A549 (cell line): Measurements from ENCODE around the gene CDYL. TPM values are rescaled to one million over a fixed set of nuclear protein-coding genes. Genes with fewer than 3 reads are reported as not detected.

Experiments used
- ATAC-seq, 2 experiments: fragments of 200-7000 bp in 1 of 2; fragments of >200 bp in 1 of 2; cut with Nextera tagmentation in 1 of 2; cut with Tn5 transposase in 1 of 2; 3 replicates each; pipeline versions ENCODE4 v1.8.0 to v1.9.1; 2018 to 2020; ENCODE audit warnings: mild to moderate bottlenecking in 1 of 2, moderate library complexity in 1 of 2
- CTCF ChIA-PET: fragments of 300-600 bp; sonication (Branson Sonifier 250); formaldehyde crosslinking; extraction: SDS; loops from one replicate; lab custom pipeline; 2021; ENCODE audit warnings: antibody characterized with exemption, inconsistent platforms; lab: Yijun Ruan, JAX
- POLR2A ChIA-PET: fragments of 350-600 bp; formaldehyde crosslinking; extraction: SDS; loops from one replicate; lab custom pipeline; 2021; ENCODE audit warnings: antibody characterized with exemption, inconsistent platforms; lab: Yijun Ruan, JAX
- DNase-seq, 2 experiments: peaks; one replicate each; pipeline versions ENCODE4 v3.0.0 to v3.0.0-alpha.2; 2011 to 2016; ENCODE audit warnings: low read depth in 1 of 2, low spot score in 1 of 2
- FAIRE-seq: peaks from 2 replicates; lab custom pipeline; 2011; peaks lifted over from hg19 to GRCh38; lab: Jason Lieb, UNC
- H3K27ac ChIP-seq, 2 experiments: fragments of >200 bp; sonication (Bioruptor Twin); formaldehyde crosslinking; 3 replicates each; pipeline ENCODE4 v1.5.1; 2016 to 2017
- H3K4me1 ChIP-seq: fragments of >200 bp; sonication (Bioruptor Twin); formaldehyde crosslinking; 3 replicates; pipeline ENCODE4 v1.6.1; 2016
- H3K4me2 ChIP-seq: fragments of >200 bp; sonication (Bioruptor Twin); formaldehyde crosslinking; 3 replicates; pipeline ENCODE4 v1.6.1; 2016
- H3K4me3 ChIP-seq: fragments of >200 bp; sonication (Bioruptor Twin); formaldehyde crosslinking; 3 replicates; pipeline ENCODE4 v1.5.1; 2016
- H3K9me3 ChIP-seq: fragments of >200 bp; sonication (Bioruptor Twin); formaldehyde crosslinking; 3 replicates; pipeline ENCODE4 v1.6.1; 2016
- ATOH8 ChIP-seq: fragments of 250-450 bp; sonication (Bioruptor Pico); IDR thresholded peaks from 2 replicates; pipeline ENCODE4 v1.5.0; 2020; ENCODE audit warnings: low read depth, mild to moderate bottlenecking, moderate library complexity
- CEBPB ChIP-seq, 2 experiments: fragments of >200 bp in 1 of 2; sonication (Bioruptor Twin) in 1 of 2; formaldehyde crosslinking in 1 of 2; IDR thresholded peaks; 2 replicates each; pipeline ENCODE4 v1.6.1; 2012 to 2016
- CHD2 ChIP-seq: fragments of 150-350 bp; IDR thresholded peaks from 2 replicates; pipeline ENCODE4 v1.6.1; 2014; ENCODE audit warnings: low read length; ENCODE audit not compliant: partially characterized antibody
- E2F6 ChIP-seq: IDR thresholded peaks from 2 replicates; pipeline ENCODE4 v1.6.1; 2012; ENCODE audit warnings: low read depth, borderline replicate concordance
- EHF ChIP-seq: fragments of 250-450 bp; sonication (Bioruptor Pico); IDR thresholded peaks from 2 replicates; pipeline ENCODE4 v1.5.0; 2020; ENCODE audit warnings: mild to moderate bottlenecking
- EP300 ChIP-seq, 2 experiments: fragments of >200 bp; sonication (Bioruptor Twin); formaldehyde crosslinking; IDR thresholded peaks; 2 replicates in 1 of 2; 3 replicates in 1 of 2; pipeline ENCODE4 v1.6.1; 2016 to 2017
- HES2 ChIP-seq: fragments of >200 bp; sonication (Bioruptor Twin); formaldehyde crosslinking; IDR thresholded peaks from 2 replicates; pipeline ENCODE4 v1.6.1; 2016
- JUN ChIP-seq, 2 experiments: fragments of >200 bp; sonication (Bioruptor Twin); formaldehyde crosslinking; IDR thresholded peaks; 2 replicates in 1 of 2; 3 replicates in 1 of 2; pipeline ENCODE4 v1.6.1; 2016 to 2017
- KDM5A ChIP-seq: fragments of 200-600 bp; sonication (generic); IDR thresholded peaks from 2 replicates; pipeline ENCODE4 v1.6.1; 2016; ENCODE audit warnings: antibody characterized with exemption, mild to moderate bottlenecking
- MAZ ChIP-seq: fragments of 150-350 bp; IDR thresholded peaks from 2 replicates; pipeline ENCODE4 v1.6.1; 2014; ENCODE audit warnings: antibody characterized with exemption, low read depth, low read length, borderline replicate concordance
- MYC ChIP-seq: IDR thresholded peaks from 2 replicates; pipeline ENCODE4 v1.6.1; 2012; ENCODE audit warnings: mild to moderate bottlenecking, inconsistent platforms, low read length, improper control_type of control experiment, borderline replicate concordance
- NPAS2 ChIP-seq: fragments of 250-450 bp; sonication (Bioruptor Pico); IDR thresholded peaks from 2 replicates; pipeline ENCODE4 v1.8.0; 2022; ENCODE audit warnings: mild to moderate bottlenecking, moderate library complexity, borderline replicate concordance
- PBX3 ChIP-seq: IDR thresholded peaks from 2 replicates; pipeline ENCODE4 v1.6.1; 2012
- POLR2AphosphoS2 ChIP-seq: conservative IDR thresholded peaks from 2 replicates; pipeline ENCODE4 v1.6.1; 2012; ENCODE audit warnings: low read length, improper control_type of control experiment, inconsistent platforms
- RAD21 ChIP-seq, 2 experiments: fragments of >200 bp in 1 of 2; sonication (Bioruptor Twin) in 1 of 2; formaldehyde crosslinking in 1 of 2; IDR thresholded peaks in 1 of 2; conservative IDR thresholded peaks in 1 of 2; 2 replicates in 1 of 2; 3 replicates in 1 of 2; pipeline ENCODE4 v1.6.1; 2012 to 2018; ENCODE audit warnings: inconsistent platforms in 1 of 2
- REST ChIP-seq: fragments of 200-600 bp; sonication (generic); IDR thresholded peaks from 2 replicates; pipeline ENCODE4 v1.6.1; 2016; ENCODE audit warnings: antibody characterized with exemption, mild to moderate bottlenecking, moderate library complexity
- RFX5 ChIP-seq: fragments of 450-650 bp; IDR thresholded peaks from 2 replicates; pipeline ENCODE4 v1.7.1; 2014; ENCODE audit warnings: antibody characterized with exemption, mild to moderate bottlenecking, moderate library complexity
- SMC3 ChIP-seq: fragments of >200 bp; sonication (Bioruptor Twin); formaldehyde crosslinking; IDR thresholded peaks from 3 replicates; pipeline ENCODE4 v1.6.1; 2018; ENCODE audit warnings: inconsistent platforms
- SREBF2 ChIP-seq: fragments of 450-650 bp; IDR thresholded peaks from 2 replicates; pipeline ENCODE4 v1.6.1; 2014; ENCODE audit warnings: mild to moderate bottlenecking, moderate library complexity
- USF2 ChIP-seq: fragments of 450-650 bp; IDR thresholded peaks from 2 replicates; pipeline ENCODE4 v1.6.1; 2014; ENCODE audit warnings: antibody characterized with exemption
- ZC3H11A ChIP-seq: fragments of 450-650 bp; IDR thresholded peaks from 2 replicates; pipeline ENCODE4 v1.6.1; 2014; ENCODE audit warnings: antibody characterized with exemption, mild to moderate bottlenecking
- ZFP36 ChIP-seq: fragments of 450-650 bp; IDR thresholded peaks from 2 replicates; pipeline ENCODE4 v1.6.1; 2014; ENCODE audit warnings: borderline replicate concordance; ENCODE audit not compliant: partially characterized antibody
- ZNF302 ChIP-seq: fragments of 250-450 bp; sonication (Bioruptor Pico); IDR thresholded peaks from 2 replicates; pipeline ENCODE4 v1.9.0; 2021; ENCODE audit warnings: inconsistent platforms, mild to moderate bottlenecking, moderate library complexity
- ZSCAN20 ChIP-seq: fragments of 250-450 bp; sonication (Bioruptor Pico); IDR thresholded peaks from 2 replicates; pipeline ENCODE4 v1.8.0; 2022; ENCODE audit warnings: mild to moderate bottlenecking, moderate library complexity
- WGBS: methylation state at CpG from one replicate; pipeline ENCODE4 v1.1.6; 2017; ENCODE audit errors: missing lambda C conversion rate; 5-methylcytosine and 5-hydroxymethylcytosine counted together
- polyA plus RNA-seq, 4 experiments: library from polyadenylated mRNA; depleted of rRNA in 3 of 4; stranded (reverse); fragments of >200 nt; fragmentation: RNase III in 1 of 4; extraction: RNeasy Plus Mini Kit Qiagen cat#74134 plus additional on column Dnase treatment in 1 of 4; gene quantifications; 2 replicates in 3 of 4; 3 replicates in 1 of 4; pipeline ENCODE4 v1.2.3, GENCODE V29; 2011 to 2017

Gene CDYL
- polyA plus RNA-seq, 2 of the 4 experiments (the other 2 are of a cell fraction): 18.6 to 42.7 TPM

GRCh38 chr6:4773181-4773580 lies 3.0 kb upstream of the CDYL start:
- WGBS: 78% methylated on average over 7 of the region's 7 CpGs
- Histone ChIP-seq H3K4me1 (no peaks in the 10 kb centered on the region), H3K9me3 (peaks cover 3% of the 10 kb centered on the region; the same call in 1 of the 3 replicates), H3K27ac (no peak overlapping the region), H3K4me3 (no peak overlapping the region)
- DNase-seq (no peak), ATAC-seq (no peak)
- CTCF ChIA-PET: no interaction called here
- TF ChIP-seq HES2 (no peak), PBX3 (no peak), MYC (no peak), KDM5A (no peak), ZFP36 (no peak), CEBPB (IDR thresholded peaks at IDR 0.05) (no peak), CHD2 (no peak)
- TF ChIP-seq, all 56 proteins: peak for 0
- no peak overlapping the region for H3K4me2 ChIP-seq
- no peak for FAIRE-seq
- POLR2A ChIA-PET: no interaction called here

GRCh38 chr6:4774296-4774695 lies 1.9 kb upstream of the CDYL start:
- FAIRE-seq (no peak), ATAC-seq (no peak), DNase-seq (no peak)
- ChIA-PET POLR2A (no interaction called here), CTCF (no interaction called here)
- H3K27ac ChIP-seq: no peak overlapping the region
- H3K4me3 ChIP-seq: no peak overlapping the region
- H3K9me3 ChIP-seq: peaks cover 13% of the 10 kb centered on the region; the same call in 2 of the 3 replicates
- 92% methylated on average over 6 of the region's 6 CpGs for WGBS
- H3K4me1 ChIP-seq: no peaks in the 10 kb centered on the region
- H3K4me2 ChIP-seq: no peak overlapping the region; the same call in 2 of the 3 replicates
- TF ChIP-seq SMC3 (no peak), POLR2AphosphoS2 (no peak), EP300 (IDR thresholded peaks at IDR 0.05) (no peak), ZNF302 (no peak), RFX5 (no peak), JUN (IDR thresholded peaks at IDR 0.05) (no peak), SREBF2 (no peak), USF2 (no peak), EHF (no peak), REST (no peak), MAZ (no peak), E2F6 (no peak), ZSCAN20 (no peak), ATOH8 (CRISPR knock-in tag) (no peak), ZC3H11A (no peak), NPAS2 (CRISPR knock-in tag) (no peak), RAD21 (conservative IDR thresholded peaks at IDR 0.05 in 1 of 2, IDR thresholded peaks at IDR 0.05 in 1 of 2) (no peak)
